WTC11 (cell line): ENCODE data around the gene SIGLEC14. TPM values are rescaled to one million over a fixed set of nuclear protein-coding genes. Genes with fewer than 3 reads are reported as not detected.

ENCODE experiments used
- ATAC-seq: fragments of 200-7000 bp; cut with Tn5 transposase; 2 replicates; pipeline ENCODE4 v1.10.0; 2021; ENCODE audit warnings: mild to moderate bottlenecking, moderate library complexity
- CTCF ChIA-PET: fragments of 300-600 bp; sonication (Branson Sonifier 250); formaldehyde crosslinking; loops from one replicate; lab custom pipeline; 2021; ENCODE audit warnings: antibody characterized with exemption; lab: Charles Lee
- POLR2A ChIA-PET: fragments of 350-600 bp; sonication (Branson Sonifier 250); formaldehyde crosslinking; loops from one replicate; lab custom pipeline; 2021; ENCODE audit warnings: antibody characterized with exemption; lab: Charles Lee
- DNase-seq: peaks from one replicate; pipeline ENCODE4 v3.0.0; 2021; ENCODE audit warnings: low spot score
- H3K27ac Mint-ChIP-seq: 2 replicates; pipeline ENCODE4 v1.8.0; 2021; ENCODE audit warnings: mixed read lengths
- H3K27me3 Mint-ChIP-seq: 2 replicates; pipeline ENCODE4 v1.8.0; 2021; ENCODE audit warnings: low read depth, mild to moderate bottlenecking, moderate library complexity, mixed read lengths
- H3K36me3 Mint-ChIP-seq: 2 replicates; pipeline ENCODE4 v1.8.0; 2021; ENCODE audit warnings: mixed read lengths
- H3K4me1 Mint-ChIP-seq: 2 replicates; pipeline ENCODE4 v1.8.0; 2022; ENCODE audit warnings: mixed read lengths
- H3K4me3 Mint-ChIP-seq: 2 replicates; pipeline ENCODE4 v1.8.0; 2021; ENCODE audit warnings: mild to moderate bottlenecking, moderate library complexity, mixed read lengths
- H3K9me3 Mint-ChIP-seq: 2 replicates; pipeline ENCODE4 v1.8.0; 2021; ENCODE audit warnings: mixed read lengths
- AR ChIP-seq: fragments of 250-450 bp; sonication (Bioruptor Pico); IDR thresholded peaks from 2 replicates; pipeline ENCODE4 v1.9.0; 2021; ENCODE audit warnings: mild to moderate bottlenecking
- ARID4B ChIP-seq: sonication (generic); formaldehyde crosslinking; IDR thresholded peaks from 2 replicates; pipeline ENCODE4 v1.8.0; 2023; ENCODE audit warnings: missing genetic modification reagents, mild to moderate bottlenecking, borderline replicate concordance
- E2F1 ChIP-seq: sonication (generic); formaldehyde crosslinking; IDR thresholded peaks from 2 replicates; pipeline ENCODE4 v1.8.0; 2022; ENCODE audit warnings: mild to moderate bottlenecking, missing genetic modification reagents
- ELF4 ChIP-seq: sonication (generic); formaldehyde crosslinking; IDR thresholded peaks from 2 replicates; pipeline ENCODE4 v1.8.1; 2022; ENCODE audit warnings: low read depth, mild to moderate bottlenecking, moderate library complexity, missing genetic modification reagents
- ERG ChIP-seq: fragments of 250-450 bp; sonication (Bioruptor Pico); IDR thresholded peaks from 2 replicates; pipeline ENCODE4 v1.8.0; 2021; ENCODE audit warnings: mild to moderate bottlenecking
- ETV6 ChIP-seq: sonication (generic); formaldehyde crosslinking; IDR thresholded peaks from 2 replicates; pipeline ENCODE4 v1.8.1; 2022; ENCODE audit warnings: mild to moderate bottlenecking, missing genetic modification reagents
- FOXK1 ChIP-seq: sonication (generic); formaldehyde crosslinking; IDR thresholded peaks from 2 replicates; pipeline ENCODE4 v1.8.0; 2022; ENCODE audit warnings: mild to moderate bottlenecking, moderate library complexity, missing genetic modification reagents
- FOXP1 ChIP-seq: sonication (generic); formaldehyde crosslinking; IDR thresholded peaks from 2 replicates; pipeline ENCODE4 v1.8.0; 2022; ENCODE audit warnings: missing genetic modification reagents, mild to moderate bottlenecking, moderate library complexity, borderline replicate concordance
- FOXP4 ChIP-seq: sonication (generic); formaldehyde crosslinking; IDR thresholded peaks from 2 replicates; pipeline ENCODE4 v1.8.0; 2022; ENCODE audit warnings: mild to moderate bottlenecking, missing genetic modification reagents
- GABPB1 ChIP-seq: sonication (generic); formaldehyde crosslinking; IDR thresholded peaks from 2 replicates; pipeline ENCODE4 v1.8.1; 2023; ENCODE audit warnings: mild to moderate bottlenecking, missing genetic modification reagents
- JUN ChIP-seq: sonication (generic); formaldehyde crosslinking; IDR thresholded peaks from 2 replicates; pipeline ENCODE4 v1.8.0; 2023; ENCODE audit warnings: mild to moderate bottlenecking, missing genetic modification reagents
- MXD4 ChIP-seq: fragments of 250-450 bp; sonication (Bioruptor Pico); IDR thresholded peaks from 2 replicates; pipeline ENCODE4 v1.8.0; 2021; ENCODE audit warnings: mild to moderate bottlenecking, moderate library complexity, borderline replicate concordance
- MYBL2 ChIP-seq: sonication (generic); formaldehyde crosslinking; IDR thresholded peaks from 2 replicates; pipeline ENCODE4 v1.8.1; 2023; ENCODE audit warnings: mild to moderate bottlenecking, moderate library complexity, missing genetic modification reagents
- NR1H2 ChIP-seq: sonication (generic); formaldehyde crosslinking; IDR thresholded peaks from 2 replicates; pipeline ENCODE4 v1.9.0; 2021; ENCODE audit warnings: mild to moderate bottlenecking, moderate library complexity, missing genetic modification reagents
- PREB ChIP-seq: sonication (generic); formaldehyde crosslinking; IDR thresholded peaks from 2 replicates; pipeline ENCODE4 v1.8.1; 2022; ENCODE audit warnings: mild to moderate bottlenecking, missing genetic modification reagents, moderate library complexity, borderline replicate concordance
- SP1 ChIP-seq: sonication (generic); formaldehyde crosslinking; conservative IDR thresholded peaks from 2 replicates; pipeline ENCODE4 v1.8.1; 2022; ENCODE audit warnings: missing genetic modification reagents
- ZNF317 ChIP-seq: sonication (generic); formaldehyde crosslinking; IDR thresholded peaks from 2 replicates; pipeline ENCODE4 v1.8.1; 2023; ENCODE audit warnings: low read depth, mild to moderate bottlenecking, moderate library complexity, missing genetic modification reagents, borderline replicate concordance
- ZNF396 ChIP-seq: fragments of 250-450 bp; sonication (Bioruptor Pico); IDR thresholded peaks from 2 replicates; pipeline ENCODE4 v1.8.0; 2021; ENCODE audit warnings: mild to moderate bottlenecking, moderate library complexity, borderline replicate concordance
- ZNF425 ChIP-seq: fragments of 250-450 bp; sonication (Bioruptor Pico); conservative IDR thresholded peaks from 2 replicates; pipeline ENCODE4 v1.9.0; 2021; ENCODE audit warnings: mild to moderate bottlenecking
- total RNA-seq: library from RNA; stranded (reverse); gene quantifications from 3 replicates; pipeline ENCODE4 v1.2.3, GENCODE V29; 2021

Gene SIGLEC14
- total RNA-seq, 1 experiment from 2014 or later: not detected

- ChIA-PET CTCF (interaction anchor here (0.7 to 1.2 kb wide), 5 partner anchors 20 to 191 kb away, joined by 3 to 5 read pairs (median 4); no protein-coding TSS in a partner anchor), POLR2A (interaction anchor here (0.5 kb wide), 1 partner anchor 33 kb away, joined by 6 read pairs; no protein-coding TSS in a partner anchor)
- DNase-seq (no peak), ATAC-seq (peak; percentile 46)
- H3K27me3 Mint-ChIP-seq: peaks cover 30% of the 10 kb centered on the region
- TF ChIP-seq NR1H2 (CRISPR knock-in tag) (no peak), ETV6 (CRISPR knock-in tag) (no peak), AR (CRISPR knock-in tag) (no peak), FOXK1 (CRISPR knock-in tag) (no peak), FOXP4 (CRISPR knock-in tag) (no peak), JUN (CRISPR knock-in tag) (no peak), ELF4 (CRISPR knock-in tag) (no peak), GABPB1 (CRISPR knock-in tag) (no peak), PREB (CRISPR knock-in tag) (no peak), MYBL2 (CRISPR knock-in tag) (no peak), E2F1 (no peak)
- no peaks in the 10 kb centered on the region for H3K4me1 Mint-ChIP-seq
- no peak overlapping the region for H3K4me3 Mint-ChIP-seq
- H3K36me3 Mint-ChIP-seq: peaks cover 12% of the 10 kb centered on the region
- H3K27ac Mint-ChIP-seq: no peak overlapping the region
- peaks cover 42% of the 10 kb centered on the region for H3K9me3 Mint-ChIP-seq
Observed at GRCh38 chr19:51681286-51681941, 34.8 kb upstream of the SIGLEC14 start.

- H3K4me3 Mint-ChIP-seq: no peak overlapping the region
- no peak overlapping the region for H3K27ac Mint-ChIP-seq
- H3K4me1 Mint-ChIP-seq: no peaks in the 10 kb centered on the region
- ATAC-seq: no peak
- peaks cover 25% of the 10 kb centered on the region for H3K27me3 Mint-ChIP-seq
- ChIA-PET POLR2A (no interaction called here), CTCF (interaction anchor here (2.0 kb wide), 1 partner anchor 72 kb away, joined by 4 read pairs; no protein-coding TSS in a partner anchor)
- DNase-seq: no peak
- peaks cover 8% of the 10 kb centered on the region for H3K36me3 Mint-ChIP-seq
- H3K9me3 Mint-ChIP-seq: peaks cover 40% of the 10 kb centered on the region
- TF ChIP-seq GABPB1 (CRISPR knock-in tag): no peak
- no peak for TF ChIP-seq ZNF396
- TF ChIP-seq ZNF425 (CRISPR knock-in tag): no peak
- no peak for TF ChIP-seq SP1 (CRISPR knock-in tag)
- no peak for TF ChIP-seq FOXP1 (CRISPR knock-in tag)
- TF ChIP-seq ERG: no peak
- no peak for TF ChIP-seq ZNF317 (CRISPR knock-in tag)
- TF ChIP-seq ARID4B (CRISPR knock-in tag): no peak
- no peak for TF ChIP-seq MXD4 (CRISPR knock-in tag)
Observed at GRCh38 chr19:51680474-51680873, 33.8 kb upstream of the SIGLEC14 start.
